ENCODE results near the gene TTLL6.

GRCh38 chr17:48722915-48723422, 94.1 kb downstream of the TTLL6 start, which contains the start of gene PRAC2:
- no peak for TF ChIP-seq CTCF (IDR thresholded peaks at IDR 0.05; ENCODE audit: low read length)
- no peak for TF ChIP-seq EZH2 (IDR thresholded peaks at IDR 0.05; ENCODE audit: borderline replicate concordance, low read length)
